Right renal cortex interstitium (tissue), 3 donors: ENCODE data around the gene LHFPL5. TPM values are rescaled to one million over a fixed set of nuclear protein-coding genes. Genes with fewer than 3 reads are reported as not detected.

Source experiments
- DNase-seq, 3 donors: peaks; one replicate each; pipeline ENCODE4 v3.0.0-alpha.2; 2013; ENCODE audit warnings: low read depth in 3 of 3, low spot score in 2 of 3
- polyA plus RNA-seq, 3 donors: library from polyadenylated mRNA; unstranded; fragments of 120-200 nt; gene quantifications; one replicate each; pipeline ENCODE4 v1.2.1, GENCODE V29; 2013; ENCODE audit not compliant: insufficient read length in 3 of 3

Gene LHFPL5
- polyA plus RNA-seq, 3 donors = not detected

DNA sequence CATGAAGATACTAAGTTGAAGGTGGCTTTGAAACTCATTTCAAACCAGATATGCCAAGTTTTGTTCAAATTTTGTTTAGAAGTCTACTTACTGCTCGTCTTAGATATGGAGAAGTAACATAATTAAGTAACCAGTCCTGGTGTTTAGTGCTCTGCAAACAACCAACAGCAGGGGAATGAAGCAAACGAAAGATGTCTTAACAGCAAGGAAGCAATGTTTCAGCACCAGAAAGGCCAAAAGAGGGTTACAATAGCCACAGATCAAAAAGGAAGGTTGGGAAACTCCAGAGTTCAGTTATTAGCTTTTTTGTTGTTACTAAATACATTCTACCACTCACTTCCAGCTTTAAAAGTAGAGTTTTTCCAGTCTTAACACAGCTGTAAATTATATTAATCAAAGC lies 45.1 kb downstream of the LHFPL5 start:
- DNase-seq = no peak

DNA sequence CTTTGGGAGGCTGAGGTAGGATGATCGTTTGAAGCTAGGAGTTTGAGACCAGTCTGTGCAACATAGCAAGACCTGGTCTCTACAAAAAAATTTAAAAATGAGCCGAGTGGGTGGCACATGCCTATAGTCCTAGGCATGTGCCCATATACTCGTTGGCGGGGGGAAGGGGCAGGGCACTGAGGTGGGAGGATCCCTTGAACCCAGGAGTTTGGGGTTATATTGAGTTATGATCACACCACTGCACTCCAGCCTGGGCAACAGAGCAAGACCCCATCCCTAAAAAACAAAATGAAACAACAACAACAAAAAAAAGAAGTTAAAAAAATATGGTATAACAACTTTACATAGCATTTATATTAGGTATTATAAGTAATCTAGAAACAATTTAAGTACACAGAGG lies 47.8 kb downstream of the LHFPL5 start:
- DNase-seq = no peak

DNA sequence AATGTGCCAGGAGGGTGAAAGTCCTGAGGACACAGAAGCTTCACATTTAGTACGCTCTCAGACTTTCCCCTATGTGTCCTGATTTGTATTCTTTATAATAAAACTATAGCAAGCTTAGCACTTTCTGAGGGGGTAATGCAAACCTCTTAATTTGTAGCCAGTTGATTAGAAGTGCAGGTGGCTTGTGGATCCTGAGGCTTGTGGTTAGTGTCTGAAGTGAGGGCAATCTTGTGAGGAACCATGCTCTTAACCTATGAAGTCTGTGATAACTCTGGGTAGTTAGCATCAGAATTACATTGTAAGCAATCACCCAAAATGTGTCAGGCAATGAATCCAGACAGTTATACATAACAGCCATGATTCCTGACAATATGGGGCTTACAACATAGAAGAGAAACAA lies 51.1 kb downstream of the LHFPL5 start:
- no peak for DNase-seq

DNA sequence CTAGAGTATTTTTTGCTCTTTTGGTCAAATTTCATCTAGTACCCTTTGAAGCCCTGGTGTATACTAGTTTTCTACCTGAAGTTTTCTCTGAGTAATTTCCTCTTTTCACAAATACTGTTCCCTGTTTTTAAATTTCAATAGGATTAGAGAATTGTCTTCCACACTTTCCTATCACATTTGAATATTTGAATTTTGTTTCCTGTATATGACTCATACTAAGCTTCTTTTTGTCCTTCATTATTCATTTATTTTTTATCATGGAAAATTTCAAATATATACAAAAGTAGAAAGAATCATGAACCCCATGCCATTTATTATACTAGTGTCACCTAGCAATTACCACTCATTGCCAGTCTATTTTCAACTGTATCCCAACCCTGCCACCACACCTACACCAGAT lies 52.7 kb downstream of the LHFPL5 start:
- no peak for DNase-seq

DNA sequence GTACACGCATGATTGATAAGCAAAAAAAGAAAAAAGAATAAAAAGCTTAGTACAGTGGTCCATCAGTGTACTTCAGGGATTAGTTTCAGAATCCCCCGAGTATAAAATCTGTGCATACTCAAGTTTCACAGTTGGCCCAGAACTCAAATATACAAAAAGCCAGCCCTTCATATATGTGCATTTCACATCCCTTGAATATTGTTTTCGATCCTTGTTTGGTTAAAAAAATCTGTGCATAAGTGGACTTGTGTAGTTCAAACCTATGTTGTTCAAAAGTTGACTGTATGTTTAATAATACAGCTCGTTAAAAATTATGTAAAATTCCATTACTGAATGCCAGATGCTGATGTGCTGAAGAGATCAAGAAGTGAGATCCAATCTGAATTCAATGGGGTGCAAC lies 54.2 kb downstream of the LHFPL5 start:
- no peak for DNase-seq

Other genes starting within 250 kb of the LHFPL5 start
- 10 to 100 TPM; 24.9 to 29.0 (median 27.7) TPM for gene FKBP5, start 116.4 kb upstream of the LHFPL5 start, polyA plus RNA-seq
- under 1 TPM; 0.48 to 0.89 (median 0.86) TPM for gene ARMC12, start 68.3 kb upstream of the LHFPL5 start, polyA plus RNA-seq
- not detected for gene CLPSL2, start 28.8 kb upstream of the LHFPL5 start, polyA plus RNA-seq
- gene CLPSL1, start 24.3 kb upstream of the LHFPL5 start, polyA plus RNA-seq = 1 to 10 TPM in 1 of 3 donors, under 1 TPM in 2; 0.72 to 1.8 (median 0.94) TPM
- gene CLPS, start 8.0 kb upstream of the LHFPL5 start, polyA plus RNA-seq = not detected
- 10 to 100 TPM; 47.8 to 52.2 (median 50.1) TPM for gene SRPK1, start 115.7 kb downstream of the LHFPL5 start, polyA plus RNA-seq
- under 1 TPM; 0.27 to 0.67 (median 0.32) TPM for gene SLC26A8, start 219.3 kb downstream of the LHFPL5 start, polyA plus RNA-seq
- gene MAPK14, start 222.5 kb downstream of the LHFPL5 start, polyA plus RNA-seq = 10 to 100 TPM; 54.4 to 57.7 (median 54.5) TPM